A673 (cell line): ENCODE results near the gene PSMB3. TPM values are rescaled to one million over a fixed set of nuclear protein-coding genes. Genes with fewer than 3 reads are reported as not detected.

Experiments used
- Bru-seq: library from RNA; stranded (reverse); fragments of 400-500 nt; gene quantifications from one replicate; lab custom pipeline; 2021; lab: Mats Ljungman, UMichigan
- BruChase-seq, 2 experiments: library from RNA; stranded (reverse); fragments of 400-500 nt; gene quantifications; one replicate each; lab custom pipeline; 2021; lab: Mats Ljungman, UMichigan
- BruUV-seq: library from RNA; stranded (reverse); fragments of 400-500 nt; replicated peaks from 2 replicates; lab custom pipeline; 2021; lab: Mats Ljungman, UMichigan
- CTCF ChIA-PET: fragments of 300-600 bp; sonication (Branson Sonifier 250); formaldehyde crosslinking; loops from one replicate; lab custom pipeline; 2022; ENCODE audit warnings: antibody characterized with exemption; lab: Charles Lee
- POLR2A ChIA-PET: fragments of 300-600 bp; sonication (Branson Sonifier 250); formaldehyde crosslinking; loops from one replicate; lab custom pipeline; 2022; ENCODE audit warnings: antibody characterized with exemption; ENCODE audit not compliant: low non-redundant PET; lab: Charles Lee
- DNase-seq: peaks from one replicate; pipeline ENCODE4 v3.0.0-alpha.2; 2015; ENCODE audit warnings: low spot score
- H3K27ac ChIP-seq: fragments of 200-600 bp; sonication (generic); 2 replicates; pipeline ENCODE4 v1.5.1; 2016; ENCODE audit warnings: mixed run types, low read depth, mild to moderate bottlenecking, mixed read lengths, antibody characterized with exemption, low read length; ENCODE audit not compliant: poor library complexity, severe bottlenecking
- H3K27me3 ChIP-seq: fragments of 200-600 bp; sonication (generic); replicated peaks from 2 replicates; pipeline ENCODE4 v1.6.1; 2017; ENCODE audit warnings: mixed run types, low read depth, mild to moderate bottlenecking, mixed read lengths, antibody characterized with exemption, low read length; ENCODE audit not compliant: insufficient read depth, poor library complexity
- H3K36me3 ChIP-seq: fragments of 200-600 bp; sonication (generic); 2 replicates; pipeline ENCODE4 v1.6.1; 2016; ENCODE audit warnings: mixed run types, mild to moderate bottlenecking, mixed read lengths, antibody characterized with exemption, low read length; ENCODE audit not compliant: insufficient read depth, poor library complexity, severe bottlenecking
- H3K4me1 ChIP-seq: fragments of 200-600 bp; sonication (generic); 2 replicates; pipeline ENCODE4 v1.6.1; 2017; ENCODE audit warnings: mixed run types, mild to moderate bottlenecking, mixed read lengths, antibody characterized with exemption, low read length; ENCODE audit not compliant: insufficient read depth, poor library complexity, severe bottlenecking
- H3K4me3 ChIP-seq: fragments of 200-600 bp; sonication (generic); 2 replicates; pipeline ENCODE4 v1.5.1; 2016; ENCODE audit warnings: low read depth, mixed run types, mild to moderate bottlenecking, mixed read lengths, low read length; ENCODE audit not compliant: poor library complexity, severe bottlenecking
- H3K9me3 ChIP-seq: fragments of 200-600 bp; sonication (generic); 2 replicates; pipeline ENCODE4 v1.6.1; 2016; ENCODE audit warnings: mixed run types, low read depth, mild to moderate bottlenecking, mixed read lengths, antibody characterized with exemption, low read length; ENCODE audit not compliant: poor library complexity, severe bottlenecking
- EZH2 ChIP-seq: fragments of 200-600 bp; sonication (generic); IDR thresholded peaks from 2 replicates; pipeline ENCODE4 v1.6.1; 2017; ENCODE audit warnings: borderline replicate concordance, low read depth, mild to moderate bottlenecking, mixed read lengths, antibody characterized with exemption, low read length; ENCODE audit not compliant: poor library complexity, severe bottlenecking
- intact Hi-C: fragments of 100-400 bp; cut with micrococcal nuclease; formaldehyde crosslinking; loops from one replicate; pipeline ENCODE4 v1.10.0; 2022; ENCODE audit not compliant: unreplicated experiment
- long read RNA-seq: library from polyadenylated mRNA; stranded (forward); transcript quantifications from one replicate; pipeline ENCODE4 v2.0.0, GENCODE V29; 2022
- total RNA-seq: library from RNA; stranded (reverse); gene quantifications from 2 replicates; pipeline ENCODE4 v1.2.3, GENCODE V29; 2021
- TF ChIP-seq, protein P1 (sequence below): fragments of 300-800, 200-600 bp; sonication (generic); conservative IDR thresholded peaks from 2 replicates; pipeline ENCODE4 v1.5.1; 2017; ENCODE audit warnings: low read depth, mild to moderate bottlenecking, antibody characterized with exemption, low read length, moderate library complexity, mixed read lengths

Gene PSMB3
- total RNA-seq (217 and 232 TPM in 2 replicates), Bru-seq, nascent RNA (percentile 75 among the genes with signal in this experiment), BruChase-seq, experiment 1, labeled RNA remaining after a 2-hour chase (percentile 73 among the genes with signal in this experiment), BruChase-seq, experiment 2, labeled RNA remaining after a 6-hour chase (percentile 76 among the genes with signal in this experiment)
- long read RNA-seq, transcript PSMB3-210 (2 exons, 562 nt): minor isoform, 19 of 292 reads
- long read RNA-seq, transcript PSMB3-212 (5 exons, 552 nt): minor isoform, 10 of 292 reads
- long read RNA-seq, transcript PSMB3-211 (6 exons, 773 nt): major isoform, 251 of 292 reads
- long read RNA-seq, partial matches to known transcripts: 5 of 292 reads
- long read RNA-seq, other reads (novel, unspliced or antisense): 6 of 292 reads

GRCh38 chr17:38752308-38753070 is at the start of gene PSMB3:
Gene PSMB3 (plus strand): TSS chr17:38752741. CDS start chr17:38752827, 86 bp downstream.
- Histone ChIP-seq H3K27ac (peak within 1 kb of the TSS; percentile 80), H3K9me3 (no peaks in the 10 kb centered on the region), H3K4me1 (peaks cover 16% of the 10 kb centered on the region), H3K4me3 (peak within 1 kb of the TSS; percentile 81), H3K36me3 (peaks cover 5% of the 10 kb centered on the region), H3K27me3 (no peaks in the 10 kb centered on the region)
- BruUV-seq: no TSS peak
- ChIA-PET POLR2A (no interaction called here), CTCF (no interaction called here)
- intact Hi-C loops: loop anchor here (5.0 kb wide), 1 partner anchor 115 kb away; no protein-coding TSS in a partner anchor
- TF ChIP-seq EZH2: no peak
- TF ChIP-seq, protein P1, sequence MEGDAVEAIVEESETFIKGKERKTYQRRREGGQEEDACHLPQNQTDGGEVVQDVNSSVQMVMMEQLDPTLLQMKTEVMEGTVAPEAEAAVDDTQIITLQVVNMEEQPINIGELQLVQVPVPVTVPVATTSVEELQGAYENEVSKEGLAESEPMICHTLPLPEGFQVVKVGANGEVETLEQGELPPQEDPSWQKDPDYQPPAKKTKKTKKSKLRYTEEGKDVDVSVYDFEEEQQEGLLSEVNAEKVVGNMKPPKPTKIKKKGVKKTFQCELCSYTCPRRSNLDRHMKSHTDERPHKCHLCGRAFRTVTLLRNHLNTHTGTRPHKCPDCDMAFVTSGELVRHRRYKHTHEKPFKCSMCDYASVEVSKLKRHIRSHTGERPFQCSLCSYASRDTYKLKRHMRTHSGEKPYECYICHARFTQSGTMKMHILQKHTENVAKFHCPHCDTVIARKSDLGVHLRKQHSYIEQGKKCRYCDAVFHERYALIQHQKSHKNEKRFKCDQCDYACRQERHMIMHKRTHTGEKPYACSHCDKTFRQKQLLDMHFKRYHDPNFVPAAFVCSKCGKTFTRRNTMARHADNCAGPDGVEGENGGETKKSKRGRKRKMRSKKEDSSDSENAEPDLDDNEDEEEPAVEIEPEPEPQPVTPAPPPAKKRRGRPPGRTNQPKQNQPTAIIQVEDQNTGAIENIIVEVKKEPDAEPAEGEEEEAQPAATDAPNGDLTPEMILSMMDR: no peak
- DNase-seq: peak; percentile 98

- BruUV-seq: no TSS peak
- intact Hi-C loops: no loop called here
- Histone ChIP-seq H3K36me3 (peaks cover 4% of the 10 kb centered on the region), H3K27ac (peak overlapping the region; percentile 57), H3K9me3 (no peaks in the 10 kb centered on the region), H3K27me3 (no peaks in the 10 kb centered on the region), H3K4me1 (no peaks in the 10 kb centered on the region), H3K4me3 (peak overlapping the region; percentile 71)
- TF ChIP-seq, protein P1: no peak
- no peak for TF ChIP-seq EZH2
- CTCF ChIA-PET: no interaction called here
- POLR2A ChIA-PET: no interaction called here
- DNase-seq: no peak
Measured at GRCh38 chr17:38702916-38703741, 49.4 kb upstream of the PSMB3 start.
